Thyroid gland (tissue), 4 donors: ENCODE results near the gene CSMD2.

Source experiments
- POLR2A ChIP-seq, 2 donors: fragments of 450-650 bp; IDR thresholded peaks; one replicate each; pipeline ENCODE4 v1.6.1; 2017; ENCODE audit warnings: antibody characterized with exemption in 2 of 2, mild to moderate bottlenecking in 2 of 2, moderate library complexity in 1 of 2
- TF ChIP-seq, protein P1 (sequence below), 6 experiments: fragments of 200-600 bp in 3 of 6; fragments of 450-650 bp in 3 of 6; sonication (generic) in 3 of 6; IDR thresholded peaks; one replicate each; pipeline ENCODE4 v1.5.1; 2016 to 2019; ENCODE audit warnings: antibody characterized with exemption in 6 of 6, mild to moderate bottlenecking in 2 of 6, inconsistent platforms in 1 of 6, moderate library complexity in 1 of 6

- TF ChIP-seq, protein P1, sequence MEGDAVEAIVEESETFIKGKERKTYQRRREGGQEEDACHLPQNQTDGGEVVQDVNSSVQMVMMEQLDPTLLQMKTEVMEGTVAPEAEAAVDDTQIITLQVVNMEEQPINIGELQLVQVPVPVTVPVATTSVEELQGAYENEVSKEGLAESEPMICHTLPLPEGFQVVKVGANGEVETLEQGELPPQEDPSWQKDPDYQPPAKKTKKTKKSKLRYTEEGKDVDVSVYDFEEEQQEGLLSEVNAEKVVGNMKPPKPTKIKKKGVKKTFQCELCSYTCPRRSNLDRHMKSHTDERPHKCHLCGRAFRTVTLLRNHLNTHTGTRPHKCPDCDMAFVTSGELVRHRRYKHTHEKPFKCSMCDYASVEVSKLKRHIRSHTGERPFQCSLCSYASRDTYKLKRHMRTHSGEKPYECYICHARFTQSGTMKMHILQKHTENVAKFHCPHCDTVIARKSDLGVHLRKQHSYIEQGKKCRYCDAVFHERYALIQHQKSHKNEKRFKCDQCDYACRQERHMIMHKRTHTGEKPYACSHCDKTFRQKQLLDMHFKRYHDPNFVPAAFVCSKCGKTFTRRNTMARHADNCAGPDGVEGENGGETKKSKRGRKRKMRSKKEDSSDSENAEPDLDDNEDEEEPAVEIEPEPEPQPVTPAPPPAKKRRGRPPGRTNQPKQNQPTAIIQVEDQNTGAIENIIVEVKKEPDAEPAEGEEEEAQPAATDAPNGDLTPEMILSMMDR (IDR thresholded peaks at IDR 0.05), result no peak
- no peak for TF ChIP-seq POLR2A (IDR thresholded peaks at IDR 0.05)
Observed at GRCh38 chr1:33721301-33721815, 443.7 kb downstream of the CSMD2 start.
